Pons (tissue), 1 donor: ENCODE data around the gene WSCD2.

Experiments
- DNase-seq: peaks from one replicate; pipeline ENCODE4 v3.0.0-alpha.2; 2016; ENCODE audit warnings: low spot score

Gene WSCD2

GRCh38 chr12:108129017-108129812 lies at the start of gene WSCD2:
TSS of gene WSCD2 (plus strand) at chr12:108129288. CDS start at chr12:108195833, 66,545 bp downstream.
- peak; percentile 12 for DNase-seq

- DNase-seq, result no peak
Measured at GRCh38 chr12:108079721-108080120, 49.4 kb upstream of the WSCD2 start.

- DNase-seq, result no peak
Measured at GRCh38 chr12:108080363-108080762, 48.7 kb upstream of the WSCD2 start.

GRCh38 chr12:108082485-108082884 lies 46.6 kb upstream of the WSCD2 start:
- no peak for DNase-seq

GRCh38 chr12:108087900-108088299 lies 41.2 kb upstream of the WSCD2 start:
- DNase-seq, result no peak

- no peak for DNase-seq
Measured at GRCh38 chr12:108090107-108090899, 38.8 kb upstream of the WSCD2 start.

GRCh38 chr12:108090932-108091678 lies 38.0 kb upstream of the WSCD2 start:
- DNase-seq, result no peak

- DNase-seq, result no peak
Measured at GRCh38 chr12:108091679-108092051, 37.4 kb upstream of the WSCD2 start.

- no peak for DNase-seq
Measured at GRCh38 chr12:108093209-108093608, 35.9 kb upstream of the WSCD2 start.

- no peak for DNase-seq
Measured at GRCh38 chr12:108094056-108094649, 34.9 kb upstream of the WSCD2 start.

GRCh38 chr12:108097160-108097911 lies 31.8 kb upstream of the WSCD2 start:
- no peak for DNase-seq

GRCh38 chr12:108098374-108098773 lies 30.7 kb upstream of the WSCD2 start:
- DNase-seq, result no peak

- DNase-seq, result no peak
Measured at GRCh38 chr12:108099073-108099472, 30.0 kb upstream of the WSCD2 start.

- DNase-seq, result no peak
Measured at GRCh38 chr12:108099778-108100489, 29.2 kb upstream of the WSCD2 start.

- no peak for DNase-seq
Measured at GRCh38 chr12:108101605-108102175, 27.4 kb upstream of the WSCD2 start.

GRCh38 chr12:108102363-108102762 lies 26.7 kb upstream of the WSCD2 start:
- no peak for DNase-seq

GRCh38 chr12:108103087-108103486 lies 26.0 kb upstream of the WSCD2 start:
- no peak for DNase-seq

GRCh38 chr12:108103517-108103916 lies 25.6 kb upstream of the WSCD2 start:
- no peak for DNase-seq

GRCh38 chr12:108104657-108105056 lies 24.4 kb upstream of the WSCD2 start:
- DNase-seq, result no peak

- no peak for DNase-seq
Measured at GRCh38 chr12:108106599-108106998, 22.5 kb upstream of the WSCD2 start.
